Sigmoid colon (tissue), 4 donors: ENCODE measurements around the gene SLC26A6.

Source experiments
- CTCF ChIP-seq, 4 experiments: fragments of 450-650 bp in 3 of 4; fragments of 200-600 bp in 1 of 4; IDR thresholded peaks; one replicate each; pipeline ENCODE4 v1.5.1; 2016 to 2019; ENCODE audit warnings: antibody characterized with exemption in 4 of 4, mild to moderate bottlenecking in 3 of 4, moderate library complexity in 2 of 4
- POLR2AphosphoS5 ChIP-seq, 4 donors: sonication (generic); formaldehyde crosslinking; IDR thresholded peaks; one replicate each; pipeline ENCODE4 v1.6.1; 2017; ENCODE audit warnings: antibody characterized with exemption in 4 of 4

DNA sequence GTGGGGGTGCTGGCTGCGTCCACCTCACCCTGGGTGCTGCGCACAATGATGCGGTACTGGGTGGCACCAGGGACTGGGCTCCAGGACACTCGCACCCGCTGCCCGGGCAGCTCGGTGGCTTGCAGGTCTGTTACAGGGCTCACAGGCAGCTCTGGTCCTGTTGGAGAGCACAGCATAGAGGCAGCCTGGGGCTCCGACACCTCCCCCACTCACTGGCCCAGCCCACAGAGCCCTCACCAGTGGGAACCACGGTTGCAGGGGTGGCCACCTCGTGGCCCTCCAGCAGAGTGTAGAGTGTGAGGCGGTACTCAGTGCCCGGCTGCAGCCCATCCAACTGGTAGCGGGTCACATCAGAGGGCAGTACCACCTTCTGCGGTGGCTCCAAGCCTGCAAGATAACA lies 43.8 kb downstream of the SLC26A6 start:
- TF ChIP-seq POLR2AphosphoS5 (IDR thresholded peaks at IDR 0.05): no peak
- no peak for TF ChIP-seq CTCF (IDR thresholded peaks at IDR 0.05)
